Neuronal stem cell (in vitro differentiated cells): ENCODE measurements around the gene CERS2.
A peak's percentile ranks its signal among the peaks of the same experiment; 100 is the strongest.

Experiments used
- DNase-seq: peaks from one replicate; pipeline ENCODE4 v3.0.0-alpha.2; 2013; ENCODE audit warnings: low spot score
- H2AFZ ChIP-seq: one replicate; pipeline ENCODE4 v1.6.1; 2013; ENCODE audit warnings: mild to moderate bottlenecking, low read length, inconsistent platforms
- H2AK5ac ChIP-seq: 2 replicates; pipeline ENCODE4 v1.6.1; 2013; ENCODE audit warnings: low read depth, mild to moderate bottlenecking, inconsistent platforms, low read length, moderate library complexity, mixed read lengths
- H2BK120ac ChIP-seq: 2 replicates; pipeline ENCODE4 v1.6.1; 2013; ENCODE audit warnings: low read depth, mild to moderate bottlenecking, inconsistent platforms, low read length, moderate library complexity, mixed read lengths
- H2BK12ac ChIP-seq: one replicate; pipeline ENCODE4 v1.6.1; 2013; ENCODE audit warnings: low read length, inconsistent platforms
- H2BK15ac ChIP-seq: 2 replicates; pipeline ENCODE4 v1.6.1; 2013; ENCODE audit warnings: mild to moderate bottlenecking, low read length, inconsistent platforms, mixed read lengths
- H2BK5ac ChIP-seq: one replicate; pipeline ENCODE4 v1.6.1; 2013; ENCODE audit warnings: inconsistent platforms, mild to moderate bottlenecking, low read length, moderate library complexity
- H3K14ac ChIP-seq: one replicate; pipeline ENCODE4 v1.6.1; 2013; ENCODE audit warnings: low read length, inconsistent platforms
- H3K18ac ChIP-seq: 2 replicates; pipeline ENCODE4 v1.6.1; 2013; ENCODE audit warnings: low read length, inconsistent platforms
- H3K23ac ChIP-seq: 2 replicates; pipeline ENCODE4 v1.6.1; 2013; ENCODE audit warnings: low read depth, mild to moderate bottlenecking, mixed read lengths, low read length, inconsistent platforms; ENCODE audit not compliant: poor library complexity
- H3K27ac ChIP-seq: replicated peaks from 3 replicates; pipeline ENCODE4 v1.5.1; 2013; ENCODE audit warnings: low read length, inconsistent platforms
- H3K27me3 ChIP-seq, 3 experiments: 2 replicates each; pipeline ENCODE4 v1.6.1; 2013; ENCODE audit warnings: low read length in 3 of 3, mild to moderate bottlenecking in 2 of 3, inconsistent platforms in 1 of 3, low read depth in 1 of 3, mixed read lengths in 1 of 3, moderate library complexity in 1 of 3; ENCODE audit not compliant: control insufficient read depth in 3 of 3, insufficient read depth in 3 of 3
- H3K36me3 ChIP-seq, 2 donors: replicated peaks in 1 of 2; 2 replicates each; pipeline ENCODE4 v1.6.1; 2013; ENCODE audit warnings: low read length in 2 of 2; ENCODE audit not compliant: control insufficient read depth in 2 of 2, insufficient read depth in 2 of 2
- H3K4ac ChIP-seq: 2 replicates; pipeline ENCODE4 v1.6.1; 2013; ENCODE audit warnings: inconsistent platforms, mild to moderate bottlenecking, low read length, moderate library complexity
- H3K4me1 ChIP-seq, 2 donors: 1 replicate in 1 of 2; 2 replicates in 1 of 2; pipeline ENCODE4 v1.6.1; 2013; ENCODE audit warnings: low read length in 2 of 2, low read depth in 1 of 2; ENCODE audit not compliant: control insufficient read depth in 2 of 2, insufficient read depth in 1 of 2
- H3K4me2 ChIP-seq: one replicate; pipeline ENCODE4 v1.6.1; 2013; ENCODE audit warnings: mild to moderate bottlenecking, low read length, inconsistent platforms; ENCODE audit not compliant: insufficient read depth, poor library complexity, severe bottlenecking
- H3K4me3 ChIP-seq, 2 donors: 2 replicates each; pipeline ENCODE4 v1.5.1; 2013; ENCODE audit warnings: low read length in 2 of 2, mild to moderate bottlenecking in 2 of 2, inconsistent platforms in 1 of 2, moderate library complexity in 1 of 2
- H3K79me1 ChIP-seq: one replicate; pipeline ENCODE4 v1.6.1; 2013; ENCODE audit warnings: low read depth, mild to moderate bottlenecking, inconsistent platforms, low read length, moderate library complexity
- H3K9ac ChIP-seq: one replicate; pipeline ENCODE4 v1.6.1; 2013; ENCODE audit warnings: mild to moderate bottlenecking, low read depth, low read length, inconsistent platforms; ENCODE audit not compliant: poor library complexity
- H3K9me3 ChIP-seq, 2 donors: replicated peaks in 1 of 2; 2 replicates each; pipeline versions ENCODE3 to v1.6.1; 2013; ENCODE audit warnings: low read length in 2 of 2, mild to moderate bottlenecking in 2 of 2, inconsistent platforms in 1 of 2, low read depth in 1 of 2, mixed read lengths in 1 of 2, moderate library complexity in 1 of 2; ENCODE audit not compliant: control insufficient read depth in 2 of 2, insufficient read depth in 1 of 2
- H4K8ac ChIP-seq: one replicate; pipeline ENCODE4 v1.6.1; 2013; ENCODE audit warnings: low read depth, mild to moderate bottlenecking, inconsistent platforms, low read length, moderate library complexity
- H4K91ac ChIP-seq: one replicate; pipeline ENCODE4 v1.6.1; 2013; ENCODE audit warnings: low read length, low read depth, mild to moderate bottlenecking, inconsistent platforms; ENCODE audit not compliant: poor library complexity
- WGBS, 2 donors: extraction: QIAGEN DNeasy Blood & Tissue Kit; methylation state at CpG; one replicate each; pipeline ENCODE4 v1.1.7; 2013; ENCODE audit warnings: missing lambda C conversion rate in 2 of 2, mixed read lengths in 1 of 2; ENCODE audit not compliant: insufficient read length in 2 of 2, insufficient replicate concordance in 1 of 2; ENCODE audit errors: extremely low coverage in 2 of 2; 5-methylcytosine and 5-hydroxymethylcytosine counted together

The CERS2 gene

GRCh38 chr1:150976879-150977694 is 2.5 kb upstream of the CERS2 start:
- H3K4ac ChIP-seq = no peak overlapping the region
- H3K9ac ChIP-seq = peak overlapping the region; percentile 66
- H4K8ac ChIP-seq = peak overlapping the region; percentile 74
- no peak overlapping the region for H2BK5ac ChIP-seq
- H3K36me3 ChIP-seq = no peaks in the 10 kb centered on the region
- no peak overlapping the region for H4K91ac ChIP-seq
- H3K4me3 ChIP-seq = no peak overlapping the region
- H2BK15ac ChIP-seq = peak overlapping the region; percentile 72
- H3K9me3 ChIP-seq = peaks cover 0 to 5% of the 10 kb centered on the region in 2 donors
- H3K4me2 ChIP-seq = no peak overlapping the region
- peak overlapping the region; percentile 42 for H2BK12ac ChIP-seq
- DNase-seq = no peak
- no peak overlapping the region for H2AFZ ChIP-seq
- peaks cover 0 to 6% (median 0%) of the 10 kb centered on the region in 3 experiments for H3K27me3 ChIP-seq
- peak overlapping the region; percentile 86 for H3K23ac ChIP-seq
- H2AK5ac ChIP-seq = peak overlapping the region; percentile 65
- H3K14ac ChIP-seq = no peak overlapping the region
- WGBS, 2 donors = no CpG with 5 or more reads among the region's 11 CpGs
- H2BK120ac ChIP-seq = no peak overlapping the region
- H3K27ac ChIP-seq = no peak overlapping the region
- H3K4me1 ChIP-seq = peaks cover 27 to 32% of the 10 kb centered on the region in 2 donors
- peaks cover 3% of the 10 kb centered on the region for H3K79me1 ChIP-seq
- peak overlapping the region; percentile 83 for H3K18ac ChIP-seq

- H3K4me1 ChIP-seq = peaks cover 28 to 32% of the 10 kb centered on the region in 2 donors
- no peaks in the 10 kb centered on the region for H3K36me3 ChIP-seq
- no peak overlapping the region for H2BK12ac ChIP-seq
- H4K8ac ChIP-seq = no peak overlapping the region
- no peak overlapping the region for H2BK5ac ChIP-seq
- peaks cover 3% of the 10 kb centered on the region for H3K79me1 ChIP-seq
- DNase-seq = no peak
- no peak overlapping the region for H2AK5ac ChIP-seq
- H3K23ac ChIP-seq = peak overlapping the region; percentile 25
- H3K4me2 ChIP-seq = no peak overlapping the region
- no peak overlapping the region for H2BK15ac ChIP-seq
- H3K14ac ChIP-seq = no peak overlapping the region
- H2AFZ ChIP-seq = no peak overlapping the region
- H3K27me3 ChIP-seq = peaks cover 0 to 2% (median 0%) of the 10 kb centered on the region in 3 experiments
- no peak overlapping the region for H4K91ac ChIP-seq
- no peak overlapping the region for H3K9ac ChIP-seq
- no peak overlapping the region for H3K27ac ChIP-seq
- WGBS, 2 donors = no CpG with 5 or more reads among the region's 9 CpGs
- H3K4me3 ChIP-seq = no peak overlapping the region
- no peak overlapping the region for H2BK120ac ChIP-seq
- H3K9me3 ChIP-seq = peaks cover 0 to 5% of the 10 kb centered on the region in 2 donors
- H3K18ac ChIP-seq = no peak overlapping the region
- H3K4ac ChIP-seq = no peak overlapping the region
Measured at GRCh38 chr1:150976401-150976821, 1.8 kb upstream of the CERS2 start.

- Histone ChIP-seq H2BK12ac (no peak overlapping the region), H3K27ac (peak overlapping the region; percentile 46), H2BK5ac (peak overlapping the region; percentile 85), H3K4me3 (peak overlapping the region; percentile 86 to 89), H3K18ac (peak overlapping the region; percentile 96), H2AK5ac (peak overlapping the region; percentile 57), H3K36me3 (peaks cover 0 to 11% of the 10 kb centered on the region in 2 donors), H4K8ac (no peak overlapping the region), H3K14ac (peak overlapping the region; percentile 1), H3K79me1 (peaks cover 6% of the 10 kb centered on the region), H3K9me3 (peaks cover 0 to 5% of the 10 kb centered on the region in 2 donors), H3K4me2 (peak overlapping the region; percentile 89), H3K4me1 (peaks cover 33 to 36% of the 10 kb centered on the region in 2 donors), H2AFZ (peak overlapping the region; percentile 93), H2BK15ac (peak overlapping the region; percentile 17), H3K27me3 (peaks cover 0 to 2% (median 0%) of the 10 kb centered on the region in 3 experiments), H4K91ac (no peak overlapping the region), H3K4ac (peak overlapping the region; percentile 7), H3K9ac (peak overlapping the region; percentile 96), H2BK120ac (peak overlapping the region; percentile 50), H3K23ac (peak overlapping the region; percentile 46)
- no peak for DNase-seq
- no CpG with 5 or more reads among the region's 67 CpGs for WGBS, 2 donors
Measured at GRCh38 chr1:150973836-150974579, 627 bp downstream of the CERS2 start.
